GM21786 (cell line): ENCODE measurements around the gene B4GALNT1.
"Not testable (repeated sequence)": the region's sequence is repeated elsewhere in the genome, so short reads cannot be mapped to it uniquely, and the experiment has no call there.

Experiments
- ATAC-seq: cut with Tn5 transposase; IDR thresholded peaks from one replicate; pipeline ENCODE4 v1.9.1; 2021; ENCODE audit not compliant: unreplicated experiment

The B4GALNT1 gene

GRCh38 chr12:57632958-57633840, at the start of gene B4GALNT1:
Gene B4GALNT1 (minus strand): TSS chr12:57633201. CDS start chr12:57632132, 1,069 bp downstream.
- ATAC-seq = peak; percentile 79

- ATAC-seq = no peak
Observed at GRCh38 chr12:57679697-57680096, 46.7 kb upstream of the B4GALNT1 start.

DNA sequence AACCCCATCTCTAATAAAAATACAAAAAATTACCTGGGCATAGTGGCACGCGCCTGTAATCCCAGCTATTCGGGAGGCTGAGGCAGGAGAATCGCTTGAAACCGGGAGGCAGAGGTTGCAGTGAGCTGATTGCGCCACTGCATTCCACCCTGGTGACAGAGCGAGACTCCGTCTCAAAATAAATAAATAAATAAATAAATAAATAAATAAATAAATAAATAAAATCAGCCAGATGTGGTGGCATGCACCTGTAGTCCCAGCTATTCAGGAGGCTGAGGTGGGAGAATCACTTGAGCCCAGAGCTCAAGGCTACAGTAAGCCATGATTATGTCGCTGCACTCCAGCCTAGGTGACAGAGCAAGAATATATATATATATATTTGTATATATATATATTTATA, 44.9 kb upstream of the B4GALNT1 start:
- not testable (repeated sequence) for ATAC-seq

DNA sequence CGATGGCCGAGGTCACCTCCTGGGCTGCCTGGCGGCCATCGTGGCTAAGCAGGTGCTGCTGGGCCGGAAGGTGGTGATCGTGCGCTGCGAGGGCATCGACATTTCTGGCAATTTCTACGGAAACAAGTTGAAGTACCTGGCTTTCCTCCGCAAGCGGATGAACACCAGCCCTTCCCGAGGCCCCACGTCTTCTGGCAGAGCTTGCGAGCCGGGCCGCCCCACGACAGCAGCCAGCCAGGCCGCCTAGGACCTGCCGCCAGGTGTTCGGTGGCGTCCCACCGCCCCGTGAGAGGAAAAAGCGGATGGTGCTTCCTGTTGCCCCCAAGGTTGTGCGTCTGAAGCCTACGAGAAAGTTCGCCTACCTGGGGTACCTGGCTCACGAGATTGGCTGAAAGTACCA, 41.7 kb upstream of the B4GALNT1 start:
- no peak for ATAC-seq

- no peak for ATAC-seq
Observed at GRCh38 chr12:57672801-57673200, 39.8 kb upstream of the B4GALNT1 start.

DNA sequence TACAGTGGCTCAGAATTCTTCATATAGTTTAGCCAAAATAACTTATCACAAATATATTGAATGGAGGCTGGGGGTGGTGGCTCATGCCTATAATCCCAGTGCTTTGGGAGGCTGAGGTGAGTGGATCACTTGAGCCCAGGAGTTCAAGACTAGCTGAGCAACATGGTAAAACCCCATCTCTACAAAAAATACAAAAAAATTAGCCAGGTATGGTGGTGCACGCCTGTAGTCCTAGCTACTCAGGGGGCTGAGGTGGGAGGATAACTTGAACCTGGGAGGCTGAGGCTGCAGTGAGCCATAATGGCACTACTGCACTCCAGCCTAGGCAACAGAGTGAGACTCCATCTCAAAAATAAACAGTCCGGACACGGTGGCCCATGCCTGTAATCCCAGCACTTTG, 38.8 kb upstream of the B4GALNT1 start:
- ATAC-seq = not testable (repeated sequence)

- ATAC-seq = not testable (repeated sequence)
Observed at GRCh38 chr12:57669691-57670090, 36.7 kb upstream of the B4GALNT1 start.

GRCh38 chr12:57666897-57667296, 33.9 kb upstream of the B4GALNT1 start:
- no peak for ATAC-seq

DNA sequence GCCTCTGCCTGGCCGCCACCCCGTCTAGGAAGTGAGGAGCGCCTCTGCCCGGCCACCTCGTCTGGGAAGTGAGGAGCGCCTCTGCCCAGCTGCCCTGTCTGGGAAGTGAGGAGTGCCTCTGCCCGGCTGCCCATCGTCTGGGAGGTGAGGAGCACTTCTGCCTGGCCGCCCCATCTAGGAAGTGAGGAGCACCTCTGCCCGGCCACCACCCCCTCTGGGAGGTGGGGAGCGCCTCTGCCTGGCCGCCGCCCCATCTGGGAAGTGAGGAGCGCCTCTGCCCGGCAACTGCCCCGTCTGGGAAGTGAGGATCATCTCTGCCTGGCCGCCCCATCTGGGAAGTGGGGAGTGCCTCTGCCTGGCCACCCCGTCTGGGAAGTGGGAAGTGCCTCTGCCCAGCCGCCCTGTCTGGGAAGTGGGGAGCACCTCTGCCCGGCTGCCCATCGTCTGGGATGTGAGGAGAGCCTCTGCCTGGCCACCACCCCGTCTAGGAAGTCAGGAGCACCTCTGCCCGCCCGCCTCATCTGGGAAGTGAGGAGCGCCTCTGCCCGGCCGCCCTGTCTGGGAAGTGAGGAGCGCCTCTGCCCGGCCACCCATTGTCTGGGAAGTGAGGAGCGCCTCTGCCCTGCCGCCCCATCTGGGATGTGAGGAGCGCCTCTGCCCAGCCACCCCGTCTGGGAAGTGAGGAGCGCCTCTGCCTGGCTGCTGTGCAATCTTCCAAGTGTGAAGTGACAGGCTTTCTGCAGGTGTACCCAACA, 32.2 kb upstream of the B4GALNT1 start:
- not testable (repeated sequence) for ATAC-seq

DNA sequence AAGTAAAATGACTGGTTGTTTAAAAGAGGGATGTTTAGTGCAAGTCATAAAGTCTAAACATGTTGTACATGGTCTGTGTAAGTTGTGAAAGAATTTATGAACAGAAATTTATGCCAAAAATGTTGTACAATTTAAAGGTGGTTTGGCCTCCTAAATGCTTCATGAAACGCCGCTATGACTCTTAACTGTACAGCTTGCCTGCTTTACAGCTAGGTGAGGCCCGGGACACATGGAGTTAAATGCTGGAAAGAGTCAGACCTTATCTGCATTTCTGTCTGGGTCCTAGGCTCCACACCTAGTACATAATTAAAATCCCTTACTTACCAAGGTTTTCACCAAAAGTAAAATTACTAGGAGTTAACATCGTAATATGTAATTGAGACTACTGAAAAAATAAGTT, 28.4 kb upstream of the B4GALNT1 start:
- no peak for ATAC-seq

GRCh38 chr12:57658890-57659289, 25.9 kb upstream of the B4GALNT1 start:
- no peak for ATAC-seq

GRCh38 chr12:57657744-57658143, 24.7 kb upstream of the B4GALNT1 start:
- ATAC-seq = no peak

GRCh38 chr12:57656408-57656807, 23.4 kb upstream of the B4GALNT1 start:
- ATAC-seq = not testable (repeated sequence)

GRCh38 chr12:57655541-57656240, 22.7 kb upstream of the B4GALNT1 start:
- ATAC-seq = no peak

GRCh38 chr12:57654042-57654441, 21.0 kb upstream of the B4GALNT1 start:
- no peak for ATAC-seq

DNA sequence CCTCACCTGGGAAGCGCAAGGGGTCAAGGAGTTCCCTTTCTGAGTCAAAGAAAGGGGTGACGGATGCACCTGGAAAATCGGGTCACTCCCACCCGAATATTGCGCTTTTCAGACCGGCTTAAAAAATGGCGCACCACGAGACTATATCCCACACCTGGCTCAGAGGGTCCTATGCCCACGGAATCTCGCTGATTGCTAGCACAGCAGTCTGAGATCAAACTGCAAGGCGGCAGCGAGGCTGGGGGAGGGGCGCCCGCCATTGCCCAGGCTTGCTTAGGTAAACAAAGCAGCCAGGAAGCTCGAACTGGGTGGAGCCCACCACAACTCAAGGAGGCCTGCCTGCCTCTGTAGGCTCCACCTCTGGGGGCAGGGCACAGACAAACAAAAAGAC, 13.7 kb upstream of the B4GALNT1 start:
- not testable (repeated sequence) for ATAC-seq

- ATAC-seq = not testable (repeated sequence)
Observed at GRCh38 chr12:57645990-57646658, 13.1 kb upstream of the B4GALNT1 start.

DNA sequence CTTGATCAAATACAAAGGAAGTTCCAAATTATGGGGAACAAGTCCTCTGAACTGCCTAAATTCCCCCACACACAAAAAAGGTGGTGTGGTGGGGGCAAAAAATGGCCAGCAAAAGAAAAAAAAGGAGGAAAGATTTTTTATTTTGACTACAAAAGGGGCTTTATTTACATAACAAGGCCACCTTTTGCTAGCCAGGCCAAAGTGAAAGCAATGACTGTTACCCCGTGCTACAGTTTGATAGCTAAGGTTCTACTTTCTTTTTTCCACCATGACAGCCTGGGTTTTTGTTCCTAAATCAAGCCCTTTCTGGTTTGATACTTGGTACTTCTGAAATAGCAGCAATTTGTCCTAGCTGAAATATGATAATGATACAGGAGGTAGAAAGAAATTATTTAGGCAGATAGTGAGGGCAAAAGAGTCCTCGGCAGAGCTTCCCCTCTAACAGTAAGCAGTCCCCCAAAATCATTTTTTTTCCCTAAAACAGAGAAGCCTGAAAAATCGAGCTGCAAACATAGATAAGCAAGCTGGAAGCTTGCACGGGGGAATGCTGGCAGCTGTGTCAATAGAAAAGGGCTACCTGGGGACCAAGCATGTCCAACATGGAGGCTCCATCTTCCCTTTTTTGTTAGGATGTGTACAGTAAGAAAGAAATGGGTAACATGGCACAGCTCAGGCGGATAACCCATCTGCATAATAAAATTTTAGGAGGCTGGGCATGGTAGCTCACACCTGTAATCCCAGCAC, 8.9 kb upstream of the B4GALNT1 start:
- ATAC-seq = no peak

DNA sequence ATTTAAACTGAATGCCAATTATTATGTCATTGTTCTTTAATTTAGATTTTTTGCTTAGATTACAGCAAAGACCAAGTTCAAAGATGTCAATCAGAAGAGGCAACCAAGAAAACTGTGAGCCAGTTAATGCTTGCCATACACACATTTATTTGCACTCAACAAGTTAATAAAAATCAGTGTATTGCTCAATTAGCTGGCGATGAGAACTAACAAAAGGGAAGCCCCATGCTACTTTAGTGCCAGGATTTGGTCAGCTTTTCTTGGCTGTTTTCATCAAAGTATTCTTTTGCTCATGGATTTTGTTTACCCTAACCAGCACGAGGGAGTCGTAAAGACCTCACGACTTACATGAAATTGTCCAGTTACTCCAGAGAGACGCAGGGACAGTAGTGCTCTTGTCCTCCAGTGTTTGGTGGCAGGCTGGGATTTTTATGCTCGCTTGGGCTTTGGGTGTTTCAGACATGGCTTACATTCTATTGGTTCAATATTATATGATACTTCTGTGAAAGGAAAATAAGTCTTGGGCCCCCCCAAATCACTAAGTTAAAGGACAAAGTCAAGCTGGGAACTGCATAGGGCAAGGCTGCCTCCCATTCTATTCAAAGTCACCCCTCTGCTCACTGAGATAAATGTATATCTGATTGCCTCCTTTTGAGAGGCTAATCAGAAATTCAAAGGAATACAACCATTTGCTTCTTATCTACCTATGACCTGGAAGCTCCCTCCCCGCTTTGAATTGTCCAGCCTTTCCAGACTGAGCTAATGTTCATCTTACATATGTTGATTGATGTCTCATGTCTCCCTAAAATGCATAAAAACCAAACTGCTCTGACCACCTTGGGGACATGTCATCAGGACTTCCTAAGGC, 7.4 kb upstream of the B4GALNT1 start:
- ATAC-seq = no peak
